ENCODE results near the gene GRAMD2B. TPM values are rescaled to one million over a fixed set of nuclear protein-coding genes. Genes with fewer than 3 reads are reported as not detected.
A peak's percentile ranks its signal among the peaks of the same experiment; 100 is the strongest.
"Not testable (repeated sequence)": the region's sequence is repeated elsewhere in the genome, so short reads cannot be mapped to it uniquely, and the experiment has no call there.

The GRAMD2B gene
- total RNA-seq, 1 donor from 2014 or later, result 12.3 TPM

- DNase-seq (ENCODE audit: extremely low read depth, low read depth, low spot score), result peak; percentile 37
These were observed 85.7 kb downstream of the GRAMD2B start for GRCh38 chr5:126508962-126509279.

- no peak for DNase-seq (ENCODE audit: extremely low read depth, low read depth, low spot score)
These were observed 86.1 kb downstream of the GRAMD2B start for GRCh38 chr5:126509339-126509738.

DNA sequence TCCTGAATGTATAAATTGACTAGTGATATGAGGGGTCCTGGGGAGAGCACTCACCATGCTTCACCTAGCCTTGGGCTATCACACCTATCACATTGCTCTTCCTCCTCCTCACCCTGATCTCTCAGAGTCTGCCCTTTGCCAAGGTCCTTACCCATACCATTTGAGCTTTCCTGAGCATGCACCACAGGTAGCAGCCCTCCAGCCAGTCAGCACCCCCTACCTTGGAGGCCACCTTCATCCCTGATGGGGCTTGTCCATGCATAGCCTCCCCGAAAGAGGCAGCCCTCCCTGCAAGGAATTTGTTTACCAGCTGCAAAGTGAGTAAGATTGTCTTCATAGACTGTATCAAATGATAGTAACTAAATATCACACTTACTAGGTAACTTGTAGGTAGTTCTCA is 88.8 kb downstream of the GRAMD2B start:
- no peak for DNase-seq (ENCODE audit: extremely low read depth, low read depth, low spot score)

DNA sequence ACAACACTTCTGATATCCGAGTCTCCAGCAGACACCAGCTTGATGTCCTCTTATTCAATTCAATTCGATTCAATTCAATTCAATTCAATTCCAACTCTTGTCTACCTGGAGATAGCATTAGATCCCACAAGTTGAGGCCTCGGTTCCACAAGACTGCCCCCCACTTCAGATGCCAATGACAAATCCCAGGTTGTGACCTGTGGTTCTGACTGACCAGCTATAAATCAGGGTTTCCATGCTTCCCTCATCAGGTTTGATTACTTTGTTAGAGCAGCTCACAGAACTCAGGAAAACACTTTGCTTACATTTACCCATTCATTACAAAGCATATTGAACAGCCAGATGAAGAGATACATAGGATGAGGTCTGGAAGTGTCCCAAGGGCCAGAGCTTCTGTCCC is 89.2 kb downstream of the GRAMD2B start:
- DNase-seq (ENCODE audit: extremely low read depth, low read depth, low spot score), result no peak

- no peak for DNase-seq (ENCODE audit: extremely low read depth, low read depth, low spot score)
These were observed 90.1 kb downstream of the GRAMD2B start for GRCh38 chr5:126513302-126513701.

DNA sequence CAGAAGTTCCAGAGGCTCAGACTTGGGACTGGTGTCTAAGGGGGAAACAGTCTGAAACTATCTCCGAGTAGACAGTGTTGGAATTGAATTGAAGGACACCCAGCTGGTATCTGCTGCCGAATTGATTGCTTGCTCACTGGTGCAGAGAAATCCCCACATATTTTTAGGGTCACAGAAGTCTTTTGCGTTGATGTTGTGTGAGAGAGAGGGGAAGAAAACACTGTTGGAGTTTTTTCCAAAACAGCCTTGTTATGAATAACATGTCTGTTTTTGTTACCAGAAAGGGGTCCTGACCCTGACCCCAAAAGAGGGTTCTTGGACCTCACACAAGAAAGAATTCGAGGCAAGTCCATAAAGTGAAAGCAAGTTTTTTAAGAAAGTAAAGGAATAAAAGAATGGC is 90.5 kb downstream of the GRAMD2B start:
- DNase-seq (ENCODE audit: extremely low read depth, low read depth, low spot score), result no peak

DNA sequence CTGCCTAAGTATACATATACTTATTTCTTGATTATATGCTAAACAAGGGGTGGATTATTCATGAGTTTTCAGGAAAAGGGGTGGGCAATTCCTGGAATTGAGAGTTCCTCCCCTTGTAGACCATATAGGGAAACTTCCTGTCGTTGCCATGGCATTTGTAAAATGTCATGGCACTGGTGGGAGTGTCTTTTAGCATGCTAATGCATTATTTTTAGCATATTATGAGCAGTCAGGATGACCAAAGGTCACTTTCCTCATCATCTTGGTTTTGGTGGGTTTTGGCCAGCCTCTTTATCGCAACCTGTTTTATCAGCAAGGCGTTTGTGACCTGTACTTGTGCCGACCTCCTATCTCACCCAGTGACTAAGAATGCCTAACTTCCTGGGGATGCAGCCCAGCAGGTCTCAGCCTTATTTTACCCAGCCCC is 90.9 kb downstream of the GRAMD2B start:
- DNase-seq (ENCODE audit: extremely low read depth, low read depth, low spot score), result no peak

DNA sequence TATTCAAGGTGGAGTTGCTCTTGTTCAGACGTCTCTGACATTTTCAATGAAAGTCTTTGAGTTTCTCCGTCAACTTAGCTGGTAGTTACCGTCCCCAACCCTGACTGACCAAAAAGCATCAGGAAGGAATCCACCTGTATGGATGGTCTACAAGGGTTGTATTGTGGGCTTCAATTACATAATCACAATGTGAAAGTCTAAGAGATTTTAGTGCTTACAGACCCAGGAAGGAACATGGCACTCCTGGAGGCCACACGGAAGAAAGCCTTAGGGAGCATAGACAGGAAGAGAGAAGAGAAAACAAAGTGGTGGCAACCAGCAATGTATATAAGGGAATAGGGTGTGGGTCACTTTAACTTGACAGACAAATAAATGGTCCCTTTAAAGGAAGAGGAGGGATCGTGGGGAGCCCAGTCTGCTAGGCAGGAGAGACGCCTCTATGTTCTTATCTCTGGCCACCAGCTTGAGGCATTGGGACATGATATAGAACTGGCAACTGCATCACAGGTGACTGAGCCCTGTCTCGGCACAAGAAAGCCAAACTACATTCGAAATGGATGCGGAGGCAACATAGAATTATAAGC is 91.4 kb downstream of the GRAMD2B start:
- no peak for DNase-seq (ENCODE audit: extremely low read depth, low read depth, low spot score)

- DNase-seq (ENCODE audit: extremely low read depth, low read depth, low spot score), result no peak
These were observed 92.1 kb downstream of the GRAMD2B start for GRCh38 chr5:126515337-126515736.

DNA sequence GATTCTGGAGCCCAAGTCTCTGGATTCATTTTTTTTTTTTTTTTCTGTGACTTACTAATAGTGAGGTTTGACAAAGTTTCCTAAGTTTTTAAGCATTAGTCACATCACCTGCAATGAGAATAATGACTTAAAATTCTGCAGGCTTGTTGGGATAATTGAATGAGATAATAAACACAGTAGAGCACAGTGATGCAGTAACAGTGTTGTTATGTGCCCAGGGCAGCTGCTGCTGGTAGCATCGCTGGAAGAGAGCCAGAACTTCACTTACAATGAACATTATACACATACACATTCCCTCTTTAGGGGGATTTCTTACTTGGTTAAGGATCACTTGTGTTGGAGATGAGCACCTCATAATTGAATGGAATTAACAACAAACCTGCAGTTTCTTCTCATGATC is 92.9 kb downstream of the GRAMD2B start:
- no peak for DNase-seq (ENCODE audit: extremely low read depth, low read depth, low spot score)

DNA sequence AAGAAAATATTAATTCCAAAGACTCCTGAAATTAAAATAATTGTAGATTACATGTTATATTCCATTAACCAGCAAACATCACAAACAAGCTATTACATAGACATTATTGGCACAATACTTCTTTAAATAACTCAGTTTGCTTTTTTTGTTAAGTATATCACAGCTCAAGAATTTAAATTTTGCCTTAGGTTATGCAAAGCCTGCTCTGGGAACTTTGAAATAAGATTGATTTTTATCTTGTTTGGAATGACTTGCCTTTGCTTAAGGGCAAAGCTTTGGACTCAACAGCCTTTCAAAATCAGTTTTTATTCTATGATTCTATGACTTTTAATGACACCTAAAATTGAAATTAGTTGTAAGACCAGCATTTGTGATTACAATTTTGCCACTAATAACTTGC is 93.6 kb downstream of the GRAMD2B start:
- DNase-seq (ENCODE audit: extremely low read depth, low read depth, low spot score), result no peak

DNA sequence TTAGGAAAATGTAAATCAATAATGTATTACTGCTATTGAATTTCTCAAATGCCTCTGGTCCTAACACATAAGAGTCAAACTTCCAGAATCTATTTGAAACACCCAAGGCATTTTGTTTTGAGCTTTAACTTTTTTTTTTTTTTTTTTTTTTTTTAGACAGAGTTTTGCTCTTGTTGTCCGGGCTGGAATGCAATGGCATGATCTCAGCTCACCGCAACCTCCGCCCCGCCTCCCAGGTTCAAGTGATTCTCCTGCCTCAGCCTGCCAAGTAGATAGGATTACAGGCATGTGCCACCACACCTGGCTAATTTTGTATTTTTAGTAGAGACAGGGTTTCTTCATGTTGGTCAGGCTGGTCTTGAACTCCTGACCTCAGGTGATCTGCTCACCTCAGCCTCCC is 96.0 kb downstream of the GRAMD2B start:
- DNase-seq (ENCODE audit: extremely low read depth, low read depth, low spot score), result not testable (repeated sequence)

GRCh38 chr5:126519637-126520592 is 96.7 kb downstream of the GRAMD2B start:
- no peak for DNase-seq (ENCODE audit: extremely low read depth, low read depth, low spot score)

GRCh38 chr5:126520593-126520953 is 97.4 kb downstream of the GRAMD2B start:
- DNase-seq (ENCODE audit: extremely low read depth, low read depth, low spot score), result no peak

GRCh38 chr5:126521130-126521529 is 97.9 kb downstream of the GRAMD2B start:
- DNase-seq (ENCODE audit: extremely low read depth, low read depth, low spot score), result no peak

DNA sequence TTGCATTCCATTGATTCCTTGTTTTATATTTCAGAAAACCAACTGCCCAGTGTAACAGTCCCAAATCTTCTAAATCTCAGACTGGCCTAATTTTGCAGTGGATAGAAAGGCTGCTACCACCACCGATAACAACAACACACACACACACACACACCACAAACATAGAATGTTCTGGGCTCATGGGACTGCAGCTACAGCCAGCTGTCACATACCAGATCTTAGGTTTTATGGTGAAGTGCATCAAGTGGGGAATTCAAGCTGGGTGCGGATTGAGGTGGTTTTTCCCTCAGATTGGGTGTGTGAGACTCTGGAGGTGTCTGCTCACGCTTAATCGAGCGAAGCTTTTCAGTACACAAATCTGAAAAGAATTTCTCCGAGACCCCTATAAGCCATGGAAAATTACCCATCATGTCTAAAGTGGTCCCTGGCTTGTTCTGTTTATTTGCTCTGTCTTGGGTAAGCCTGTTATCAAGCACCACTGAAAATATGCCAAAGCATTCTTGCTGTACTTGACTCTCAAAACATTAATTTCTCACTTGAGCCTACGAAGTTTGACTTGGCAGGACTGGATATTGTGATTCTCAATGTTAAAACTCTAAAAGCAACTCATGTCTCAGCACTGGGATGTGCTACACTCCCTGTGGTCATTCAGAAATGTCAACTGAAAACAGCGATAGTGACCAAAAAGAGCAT is 100.8 kb downstream of the GRAMD2B start:
- no peak for DNase-seq (ENCODE audit: extremely low read depth, low read depth, low spot score)

DNA sequence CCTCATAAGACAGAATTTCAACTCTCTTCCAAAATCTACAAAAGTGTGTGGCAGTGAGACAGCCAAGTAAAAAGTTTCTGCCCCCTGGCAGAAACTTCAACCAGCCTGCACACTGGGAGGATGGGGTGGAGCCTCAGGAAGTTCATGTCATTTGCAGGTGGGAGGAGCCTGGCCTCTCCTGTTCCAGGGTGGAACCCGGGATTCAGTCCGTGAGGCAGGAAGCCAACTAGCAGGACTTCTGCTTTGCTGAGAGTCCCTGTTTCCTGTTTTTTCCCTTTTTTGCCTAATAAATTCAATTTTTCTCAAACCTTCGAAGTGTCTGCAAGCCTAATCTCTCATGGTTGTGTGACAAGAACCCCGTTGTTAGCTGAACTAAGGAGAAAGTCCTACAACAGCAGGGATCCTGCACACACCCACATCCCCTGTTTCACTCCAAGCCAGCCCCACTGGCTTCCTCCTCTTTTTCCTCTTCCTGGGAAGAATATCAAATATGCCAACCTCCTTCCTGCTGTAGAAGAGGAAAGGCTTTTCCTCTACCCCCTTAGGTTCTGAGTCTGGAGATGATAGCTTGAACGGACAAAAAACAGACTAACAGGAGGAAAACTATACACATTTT is 102.5 kb downstream of the GRAMD2B start:
- no peak for DNase-seq (ENCODE audit: extremely low read depth, low read depth, low spot score)

DNA sequence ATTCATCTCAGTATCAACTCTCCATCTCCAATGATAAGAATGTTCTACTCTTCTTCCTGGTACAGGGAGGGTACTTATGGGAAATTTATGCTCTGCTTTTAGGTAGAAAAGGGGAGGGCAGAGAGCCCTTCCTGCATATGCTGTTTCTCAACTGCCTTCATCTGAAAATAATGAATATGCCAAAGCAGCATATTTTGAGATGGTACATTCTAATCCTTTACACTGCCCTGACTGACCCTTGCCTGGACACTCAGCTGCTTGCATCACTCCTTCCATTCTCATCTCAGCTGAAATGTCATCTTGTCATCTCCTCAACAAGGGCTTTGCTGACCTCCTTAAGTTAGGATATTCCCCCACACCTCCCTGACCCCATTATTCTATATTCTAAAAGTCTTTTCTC is 103.3 kb downstream of the GRAMD2B start:
- DNase-seq (ENCODE audit: extremely low read depth, low read depth, low spot score), result no peak

DNA sequence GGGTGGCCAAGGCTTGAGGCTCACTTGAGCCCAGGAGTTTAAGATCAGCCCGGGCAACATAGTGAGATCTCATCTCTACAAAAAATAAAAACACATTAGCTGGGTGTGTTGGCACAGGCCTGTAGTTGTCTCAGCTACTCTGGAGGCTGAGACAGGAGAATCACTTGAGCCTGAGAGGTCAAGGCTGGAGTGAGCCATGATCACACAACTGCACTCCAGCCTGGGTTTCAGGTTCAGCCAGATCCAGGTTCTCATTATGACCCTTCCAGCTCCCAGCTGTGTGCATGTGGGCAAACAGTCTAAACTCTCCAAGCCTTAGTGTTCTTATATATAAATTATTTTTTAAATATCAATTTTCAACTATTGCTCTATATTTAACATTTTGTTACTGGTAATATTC is 103.9 kb downstream of the GRAMD2B start:
- no peak for DNase-seq (ENCODE audit: extremely low read depth, low read depth, low spot score)

DNA sequence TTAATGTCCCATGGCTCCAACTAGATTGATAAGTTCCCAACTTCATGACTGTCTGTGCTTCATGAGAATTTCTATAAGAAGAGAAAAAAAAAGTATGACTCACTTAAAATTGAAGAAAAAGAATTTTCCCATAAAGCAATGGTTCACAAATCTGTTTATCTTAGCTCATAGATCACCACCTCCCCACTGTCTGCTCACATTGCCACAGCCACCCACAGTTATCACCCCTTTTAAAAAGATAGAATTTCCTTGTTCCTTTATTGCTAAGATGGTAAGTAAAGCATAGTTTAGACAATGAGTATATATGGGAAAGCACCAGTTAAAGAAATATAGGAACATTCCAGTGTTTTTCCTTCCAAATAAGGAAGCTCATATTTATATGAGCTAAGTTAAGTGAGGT is 104.7 kb downstream of the GRAMD2B start:
- no peak for DNase-seq (ENCODE audit: extremely low read depth, low read depth, low spot score)

DNA sequence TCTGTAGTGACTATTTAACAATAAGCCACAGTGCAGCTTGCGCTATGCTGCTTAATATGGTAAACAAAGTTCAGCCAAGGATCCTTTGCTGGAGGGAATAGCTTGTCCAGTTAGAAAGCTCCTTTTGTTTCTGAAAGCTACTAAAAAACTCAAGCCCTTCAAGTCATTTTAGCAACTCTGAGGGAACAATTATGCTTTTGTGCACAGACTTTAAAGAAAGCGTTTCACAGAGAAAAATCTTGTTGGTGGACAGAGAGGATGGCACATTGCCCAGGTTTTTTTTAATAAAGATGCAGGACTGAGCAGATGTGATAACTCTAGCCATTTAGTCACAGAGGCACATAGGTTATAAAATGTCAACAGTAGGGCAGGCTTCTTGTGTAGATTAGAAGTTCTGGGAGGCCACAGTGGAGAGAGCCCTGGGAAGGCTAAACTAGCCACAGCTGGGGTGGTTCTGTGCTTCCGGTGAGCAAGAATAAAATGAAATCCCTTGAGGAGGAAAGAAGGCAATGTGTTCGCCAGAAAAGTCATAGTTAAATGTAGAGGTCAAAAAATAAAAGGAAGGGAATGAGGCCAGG is 108.4 kb downstream of the GRAMD2B start:
- DNase-seq (ENCODE audit: extremely low read depth, low read depth, low spot score), result no peak
